ENCODE measurements around the gene FBN2.

FBN2 gene

GRCh38 chr5:128253880-128254279, 284.2 kb downstream of the FBN2 start:
- no peak for TF ChIP-seq POLR2A (IDR thresholded peaks at IDR 0.05; ENCODE audit: low read depth, low read length)
- DNase-seq (ENCODE audit: insufficient read length, low spot score), result no peak
- no peak for FAIRE-seq

- TF ChIP-seq POLR2A (IDR thresholded peaks at IDR 0.05; ENCODE audit: low read depth, low read length), result no peak
- DNase-seq (ENCODE audit: insufficient read length, low spot score) (no peak), FAIRE-seq (no peak)
Measured at GRCh38 chr5:128253161-128253560, 284.9 kb downstream of the FBN2 start.

GRCh38 chr5:128252756-128253155, 285.3 kb downstream of the FBN2 start:
- FAIRE-seq (no peak), DNase-seq (ENCODE audit: insufficient read length, low spot score) (no peak)

GRCh38 chr5:128252196-128252595, 285.8 kb downstream of the FBN2 start:
- no peak for FAIRE-seq
- DNase-seq (ENCODE audit: insufficient read length, low spot score), result no peak
- no peak for TF ChIP-seq POLR2A (IDR thresholded peaks at IDR 0.05; ENCODE audit: low read depth, low read length)

More at GRCh38 chr5:128252756-128253155, 285.3 kb downstream of the FBN2 start:
- TF ChIP-seq POLR2A (IDR thresholded peaks at IDR 0.05; ENCODE audit: low read depth, low read length), result no peak

GRCh38 chr5:128245974-128246373, 292.1 kb downstream of the FBN2 start:
- TF ChIP-seq POLR2A (IDR thresholded peaks at IDR 0.05; ENCODE audit: low read depth, low read length), result no peak
- no peak for FAIRE-seq
- no peak for DNase-seq (ENCODE audit: insufficient read length, low spot score)

- FAIRE-seq, result no peak
- no peak for TF ChIP-seq POLR2A (IDR thresholded peaks at IDR 0.05; ENCODE audit: low read depth, low read length)
- no peak for DNase-seq (ENCODE audit: insufficient read length, low spot score)
Measured at GRCh38 chr5:128243958-128244582, 294.0 kb downstream of the FBN2 start.

GRCh38 chr5:128241051-128241695, 296.9 kb downstream of the FBN2 start:
- FAIRE-seq (no peak), DNase-seq (ENCODE audit: insufficient read length, low spot score) (no peak)
- no peak for TF ChIP-seq POLR2A (IDR thresholded peaks at IDR 0.05; ENCODE audit: low read depth, low read length)

GRCh38 chr5:128237546-128237945, 300.5 kb downstream of the FBN2 start:
- TF ChIP-seq POLR2A (IDR thresholded peaks at IDR 0.05; ENCODE audit: low read depth, low read length), result no peak
- FAIRE-seq (no peak), DNase-seq (ENCODE audit: insufficient read length, low spot score) (no peak)

- TF ChIP-seq POLR2A (IDR thresholded peaks at IDR 0.05; ENCODE audit: low read depth, low read length), result no peak
- DNase-seq (ENCODE audit: insufficient read length, low spot score) (no peak), FAIRE-seq (no peak)
Measured at GRCh38 chr5:128237000-128237399, 301.0 kb downstream of the FBN2 start.

- DNase-seq (ENCODE audit: insufficient read length, low spot score) (no peak), FAIRE-seq (no peak)
- TF ChIP-seq POLR2A (IDR thresholded peaks at IDR 0.05; ENCODE audit: low read depth, low read length), result no peak
Measured at GRCh38 chr5:128236334-128236733, 301.7 kb downstream of the FBN2 start.

GRCh38 chr5:128234928-128235641, 303.0 kb downstream of the FBN2 start:
- TF ChIP-seq POLR2A (IDR thresholded peaks at IDR 0.05; ENCODE audit: low read depth, low read length), result no peak
- DNase-seq (ENCODE audit: insufficient read length, low spot score) (no peak), FAIRE-seq (no peak)

GRCh38 chr5:128228521-128228920, 309.5 kb downstream of the FBN2 start:
- DNase-seq (ENCODE audit: insufficient read length, low spot score), result no peak
- FAIRE-seq, result no peak
- TF ChIP-seq POLR2A (IDR thresholded peaks at IDR 0.05; ENCODE audit: low read depth, low read length), result no peak

GRCh38 chr5:128228008-128228407, 310.0 kb downstream of the FBN2 start:
- TF ChIP-seq POLR2A (IDR thresholded peaks at IDR 0.05; ENCODE audit: low read depth, low read length), result no peak
- DNase-seq (ENCODE audit: insufficient read length, low spot score), result peak; percentile 51
- FAIRE-seq, result peak; percentile 98

- no peak for FAIRE-seq
- no peak for DNase-seq (ENCODE audit: insufficient read length, low spot score)
- no peak for TF ChIP-seq POLR2A (IDR thresholded peaks at IDR 0.05; ENCODE audit: low read depth, low read length)
Measured at GRCh38 chr5:128225245-128226030, 312.6 kb downstream of the FBN2 start.
